Peyer's patch (tissue), 4 donors: Measurements from ENCODE around the gene CASQ1.

Source experiments
- POLR2A ChIP-seq, 2 donors: fragments of 450-650 bp; IDR thresholded peaks; one replicate each; pipeline ENCODE4 v1.5.1; 2017; ENCODE audit warnings: antibody characterized with exemption in 2 of 2, mild to moderate bottlenecking in 2 of 2, moderate library complexity in 2 of 2
- TF ChIP-seq, protein P1 (sequence below), 6 experiments: fragments of 450-650 bp in 4 of 6; fragments of 200-600 bp in 2 of 6; sonication (generic) in 1 of 6; IDR thresholded peaks; one replicate each; pipeline ENCODE4 v1.5.1; 2017 to 2019; ENCODE audit warnings: antibody characterized with exemption in 6 of 6, mild to moderate bottlenecking in 3 of 6, moderate library complexity in 1 of 6

DNA sequence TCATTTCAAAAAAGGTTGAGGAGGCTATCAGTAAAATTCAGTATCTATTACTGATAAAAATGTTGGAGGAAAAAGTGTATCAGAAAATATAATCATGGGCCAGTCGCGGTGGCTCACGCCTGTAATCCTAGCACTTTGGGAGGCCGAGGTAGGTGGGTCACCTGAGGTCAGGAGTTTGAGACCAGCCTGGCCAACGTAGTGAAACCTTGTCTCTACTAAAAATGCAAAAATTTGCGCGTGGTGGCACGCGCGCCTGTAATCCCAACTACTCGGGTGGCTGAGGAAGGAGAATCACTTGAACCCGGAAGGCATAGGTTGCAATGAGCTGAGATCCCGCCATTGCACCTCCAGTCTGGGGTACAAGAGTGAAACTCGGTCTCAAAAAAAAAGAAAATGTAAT is 44.3 kb upstream of the CASQ1 start:
- no peak for TF ChIP-seq POLR2A (IDR thresholded peaks at IDR 0.05)
- TF ChIP-seq, protein P1, sequence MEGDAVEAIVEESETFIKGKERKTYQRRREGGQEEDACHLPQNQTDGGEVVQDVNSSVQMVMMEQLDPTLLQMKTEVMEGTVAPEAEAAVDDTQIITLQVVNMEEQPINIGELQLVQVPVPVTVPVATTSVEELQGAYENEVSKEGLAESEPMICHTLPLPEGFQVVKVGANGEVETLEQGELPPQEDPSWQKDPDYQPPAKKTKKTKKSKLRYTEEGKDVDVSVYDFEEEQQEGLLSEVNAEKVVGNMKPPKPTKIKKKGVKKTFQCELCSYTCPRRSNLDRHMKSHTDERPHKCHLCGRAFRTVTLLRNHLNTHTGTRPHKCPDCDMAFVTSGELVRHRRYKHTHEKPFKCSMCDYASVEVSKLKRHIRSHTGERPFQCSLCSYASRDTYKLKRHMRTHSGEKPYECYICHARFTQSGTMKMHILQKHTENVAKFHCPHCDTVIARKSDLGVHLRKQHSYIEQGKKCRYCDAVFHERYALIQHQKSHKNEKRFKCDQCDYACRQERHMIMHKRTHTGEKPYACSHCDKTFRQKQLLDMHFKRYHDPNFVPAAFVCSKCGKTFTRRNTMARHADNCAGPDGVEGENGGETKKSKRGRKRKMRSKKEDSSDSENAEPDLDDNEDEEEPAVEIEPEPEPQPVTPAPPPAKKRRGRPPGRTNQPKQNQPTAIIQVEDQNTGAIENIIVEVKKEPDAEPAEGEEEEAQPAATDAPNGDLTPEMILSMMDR (IDR thresholded peaks at IDR 0.05) = no peak
